HPDE6-E6E7 (cell line): ENCODE data around the gene ADIPOQ.
"Not testable (repeated sequence)": the region's sequence is repeated elsewhere in the genome, so short reads cannot be mapped to it uniquely, and the experiment has no call there.

Experiments
- DNase-seq: peaks from one replicate; pipeline ENCODE4 v3.0.0; 2011; ENCODE audit warnings: missing footprints; ENCODE audit errors: extremely low spot score

The ADIPOQ gene

DNA sequence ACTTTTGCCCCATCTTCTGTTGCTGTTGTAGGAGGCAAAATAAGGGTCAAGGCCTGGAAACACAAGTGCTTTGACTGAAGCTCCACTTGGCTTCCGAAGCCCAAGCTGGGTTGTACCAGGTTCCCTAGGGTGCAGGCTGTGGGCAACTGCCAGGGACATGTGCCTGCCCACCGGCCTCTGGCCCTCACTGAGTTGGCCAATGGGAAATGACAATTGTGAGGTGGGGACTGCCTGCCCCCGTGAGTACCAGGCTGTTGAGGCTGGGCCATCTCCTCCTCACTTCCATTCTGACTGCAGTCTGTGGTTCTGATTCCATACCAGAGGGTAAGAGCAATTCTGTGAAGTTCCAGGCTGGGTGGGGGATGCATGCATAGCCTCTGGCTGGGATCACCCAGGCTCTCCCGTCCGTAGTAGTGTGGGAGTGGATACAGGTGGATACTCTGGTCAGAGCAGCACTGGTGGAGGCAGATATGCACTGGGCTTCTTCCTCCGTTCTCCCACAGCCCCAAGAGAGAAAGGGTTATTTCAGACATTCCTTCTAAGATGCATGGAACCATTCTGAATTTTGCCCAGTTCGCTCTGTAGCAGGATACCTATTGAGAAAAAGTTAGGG, at the start of gene ADIPOQ:
TSS of gene ADIPOQ (plus strand) at position 285 of the 613 bp plus-strand sequence. CDS start 10,349 bp downstream, outside the sequence.
- DNase-seq = no peak

DNA sequence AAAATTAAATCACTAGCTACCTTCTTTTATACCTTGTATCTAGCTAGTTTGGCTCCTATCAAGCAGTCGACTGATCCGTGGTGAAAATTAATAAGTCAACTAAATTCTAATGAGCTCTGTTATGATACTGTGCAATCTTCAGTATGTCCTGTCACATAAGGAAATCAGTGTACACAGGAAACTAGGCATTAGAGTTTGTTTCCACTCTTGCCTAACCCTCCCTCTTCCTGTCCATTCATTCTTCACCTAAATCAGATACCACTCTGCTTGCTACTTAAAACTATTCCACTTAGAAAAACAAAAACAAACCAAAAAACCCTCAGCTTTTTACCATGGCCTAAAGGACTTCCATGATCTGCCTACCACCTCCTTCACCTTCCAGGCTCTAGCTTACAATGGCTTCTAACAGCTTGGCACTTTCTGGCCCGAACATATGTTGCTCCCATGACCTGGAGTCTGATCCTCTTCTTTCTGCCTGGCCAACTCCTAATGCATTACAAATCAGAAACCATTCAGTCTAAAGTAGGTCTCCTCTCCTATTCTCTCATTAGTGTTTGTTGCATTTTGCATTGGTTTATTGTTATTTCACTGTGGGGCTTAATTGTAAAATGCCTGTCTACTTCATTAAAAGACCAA, 44.2 kb upstream of the ADIPOQ start:
- no peak for DNase-seq

DNA sequence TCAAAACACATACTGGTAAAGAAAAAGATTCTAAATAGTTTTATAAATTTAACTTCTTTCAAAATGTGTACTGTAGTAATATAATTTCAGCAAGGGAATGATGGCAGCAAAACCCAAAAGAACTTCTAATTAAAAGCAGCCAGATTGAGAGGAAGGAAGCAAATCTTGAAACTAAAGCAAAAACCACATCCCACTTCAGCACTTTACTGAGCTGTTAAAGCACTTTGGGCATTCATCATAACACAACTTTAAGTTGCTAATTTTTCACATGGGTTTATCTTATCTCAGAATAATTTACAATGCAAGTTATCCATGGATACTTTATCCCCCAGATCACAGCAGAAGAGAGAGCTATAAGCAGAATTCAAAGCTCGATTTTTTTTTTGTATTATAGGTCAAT, 42.2 kb upstream of the ADIPOQ start:
- DNase-seq = no peak

DNA sequence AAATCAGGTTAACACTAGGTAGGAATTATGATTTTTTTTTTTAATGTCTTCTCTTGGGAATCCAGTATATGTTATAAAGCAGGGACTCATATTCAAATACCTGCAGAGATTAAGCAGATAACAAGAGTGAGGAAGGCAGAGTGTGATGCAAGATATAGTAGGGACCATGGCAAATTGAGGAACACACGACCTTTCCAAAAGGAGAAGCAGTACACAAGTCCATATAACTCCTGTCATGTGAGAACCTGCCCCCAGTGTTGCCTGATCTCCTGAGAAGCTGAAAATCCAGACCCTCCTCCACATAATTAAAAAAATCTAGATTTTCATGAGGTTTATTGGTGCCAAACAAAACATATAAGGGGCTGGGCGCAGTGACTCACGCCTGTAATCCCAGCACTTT, 39.8 kb upstream of the ADIPOQ start:
- DNase-seq = no peak

DNA sequence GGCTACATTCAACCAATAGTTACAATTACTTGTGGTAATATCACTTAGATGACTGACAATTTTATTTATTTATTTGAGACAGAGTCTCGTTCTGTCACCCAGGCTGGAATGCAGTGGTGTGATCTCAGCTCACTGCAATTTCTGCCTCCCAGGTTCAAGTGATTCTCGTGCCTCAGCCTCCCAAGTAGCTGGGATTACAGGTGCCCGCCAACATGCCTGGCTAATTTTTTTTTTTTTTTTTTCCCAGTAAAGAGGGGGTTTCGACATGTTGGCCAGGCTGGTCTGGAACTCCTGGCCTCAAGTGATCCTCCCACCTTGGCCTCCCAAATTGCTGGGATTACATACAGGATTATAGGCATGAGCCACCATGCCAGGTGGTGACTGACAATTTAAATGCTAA, 39.1 kb upstream of the ADIPOQ start:
- DNase-seq = not testable (repeated sequence)

DNA sequence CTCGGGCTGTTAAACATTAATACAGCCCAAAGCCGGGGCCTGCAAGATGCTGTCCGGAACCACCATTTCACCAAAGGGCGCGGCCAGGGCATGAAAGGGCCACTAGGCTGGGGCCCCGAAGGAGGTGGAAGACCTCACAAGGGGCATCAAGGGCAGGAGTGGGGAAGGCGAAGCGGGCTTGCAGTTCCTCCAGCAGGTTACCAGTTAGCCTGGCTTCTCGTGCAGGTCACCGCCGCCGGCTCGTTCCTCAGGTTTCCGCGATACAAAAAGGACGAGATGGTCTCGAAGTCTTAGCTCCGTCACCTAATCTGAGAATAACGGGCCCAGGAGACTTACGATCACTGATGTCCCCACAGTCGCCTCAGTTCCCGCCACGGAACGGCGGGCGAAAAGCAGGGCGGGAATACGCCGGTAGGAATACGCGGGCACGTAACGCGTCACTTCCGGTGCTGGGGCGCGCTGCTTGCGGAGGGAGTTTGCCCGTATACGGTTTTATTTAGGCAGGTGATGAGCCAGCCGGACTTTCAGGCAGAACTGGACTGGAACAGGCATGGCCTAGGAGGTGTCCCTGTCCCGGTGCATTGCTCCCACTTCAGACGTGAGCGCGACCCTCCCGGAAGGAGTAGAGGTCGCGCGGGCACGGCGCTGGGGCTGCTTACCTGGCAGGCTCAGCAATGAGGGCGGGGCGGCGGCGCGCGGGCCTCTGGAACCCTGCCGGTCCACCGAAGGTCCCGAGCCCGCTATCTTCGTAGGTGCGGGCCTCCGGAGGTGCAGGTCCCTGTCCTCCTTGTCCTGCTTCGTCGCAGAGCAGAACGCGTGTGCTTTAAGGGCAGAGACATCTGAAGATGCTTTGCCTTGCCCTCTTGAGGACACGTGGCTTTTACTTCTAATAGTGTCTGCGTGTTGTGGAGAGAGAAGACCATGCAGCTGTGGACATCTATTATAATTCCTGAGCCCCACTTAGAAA, 36.1 kb upstream of the ADIPOQ start, which contains the start of gene RFC4:
TSS of gene RFC4 (minus strand) at position 394 of the 967 bp plus-strand sequence. CDS start 1,769 bp downstream, outside the sequence.
- peak; percentile 72 for DNase-seq

DNA sequence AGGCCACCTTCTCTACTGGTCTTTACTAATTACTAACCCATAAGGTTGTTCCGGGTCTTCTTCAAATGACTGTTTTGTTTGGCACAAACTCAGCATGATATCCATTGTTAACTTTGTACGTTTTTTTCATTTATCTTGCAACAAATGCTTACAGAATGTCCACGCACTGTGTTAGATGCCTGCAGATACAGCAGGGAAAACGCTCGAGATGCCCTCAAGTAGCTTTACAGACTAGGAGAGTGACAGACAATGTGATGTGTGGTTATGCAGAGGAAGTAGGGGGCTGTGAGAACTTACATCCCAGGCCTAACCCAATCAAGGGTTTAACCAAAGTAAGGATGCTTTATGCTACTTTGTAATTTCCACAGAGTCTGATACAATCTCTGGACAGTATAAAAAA, 35.3 kb upstream of the ADIPOQ start:
- no peak for DNase-seq

DNA sequence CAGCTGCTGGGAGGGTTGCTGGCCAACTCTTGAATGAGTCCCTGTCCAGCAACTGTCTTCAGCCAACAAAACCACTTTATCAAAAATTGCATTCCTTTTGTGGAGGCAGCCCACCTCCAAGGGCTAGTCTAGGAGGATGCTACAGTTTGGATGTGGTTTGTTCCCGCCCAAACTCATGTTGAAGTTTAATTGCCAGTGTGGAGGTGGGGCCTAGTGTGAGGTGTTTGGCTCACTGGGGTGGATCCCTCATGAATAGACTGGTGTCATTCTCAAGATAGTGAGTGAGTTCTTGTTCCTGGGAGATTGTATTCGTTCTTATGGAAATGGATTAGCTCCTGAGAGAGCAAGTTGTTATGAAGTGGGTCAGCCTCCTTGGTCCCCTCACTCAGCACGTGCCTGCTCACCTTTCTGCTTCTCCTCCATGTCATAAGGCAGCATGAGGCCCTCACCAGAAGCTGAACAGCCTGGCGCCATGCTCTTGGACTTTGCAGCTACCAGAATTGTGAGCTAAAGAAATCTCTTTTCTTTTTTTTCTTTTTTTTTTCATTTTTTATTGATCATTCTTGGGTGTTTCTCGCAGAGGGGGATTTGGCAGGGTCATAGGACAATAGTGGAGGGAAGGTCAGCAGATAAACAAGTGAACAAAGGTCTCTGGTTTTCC, 32.0 kb upstream of the ADIPOQ start:
- DNase-seq = no peak

DNA sequence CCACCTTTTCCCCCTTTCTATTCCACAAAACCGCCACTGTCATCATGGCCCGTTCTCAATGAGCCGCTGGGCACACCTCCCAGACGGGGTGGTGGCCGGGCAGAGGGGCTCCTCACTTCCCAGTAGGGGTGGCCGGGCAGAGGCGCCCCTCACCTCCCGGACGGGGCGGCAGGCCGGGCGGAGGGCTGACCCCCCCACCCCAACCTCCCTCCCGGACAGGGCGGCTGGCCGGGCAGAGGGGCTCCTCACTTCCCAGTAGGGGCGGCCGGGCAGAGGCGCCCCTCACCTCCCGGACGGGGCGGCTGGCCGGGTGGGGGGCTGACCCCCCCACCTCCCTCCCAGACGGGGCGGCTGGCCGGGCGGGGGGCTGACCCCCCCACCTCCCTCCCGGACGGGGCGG, 31.2 kb upstream of the ADIPOQ start:
- not testable (repeated sequence) for DNase-seq

DNA sequence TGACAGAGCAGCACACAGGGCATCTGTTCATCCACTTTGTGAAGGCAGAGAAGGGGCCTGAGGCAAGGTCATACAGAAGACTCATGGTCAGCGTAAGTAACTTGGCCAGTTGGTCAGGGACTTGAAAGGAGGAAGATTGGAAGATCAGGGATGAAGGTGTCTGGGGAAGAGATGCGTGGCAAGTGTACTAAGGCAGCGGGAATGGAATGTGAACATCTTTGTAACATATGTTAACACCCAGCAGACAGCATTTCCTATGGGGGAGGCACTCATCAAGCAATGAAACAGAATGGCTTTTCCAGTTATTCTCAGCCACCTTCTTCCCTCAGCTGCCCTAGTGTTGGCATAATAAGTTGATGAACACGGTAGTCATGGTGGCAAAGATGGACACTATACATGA, 28.4 kb upstream of the ADIPOQ start:
- DNase-seq = no peak

DNA sequence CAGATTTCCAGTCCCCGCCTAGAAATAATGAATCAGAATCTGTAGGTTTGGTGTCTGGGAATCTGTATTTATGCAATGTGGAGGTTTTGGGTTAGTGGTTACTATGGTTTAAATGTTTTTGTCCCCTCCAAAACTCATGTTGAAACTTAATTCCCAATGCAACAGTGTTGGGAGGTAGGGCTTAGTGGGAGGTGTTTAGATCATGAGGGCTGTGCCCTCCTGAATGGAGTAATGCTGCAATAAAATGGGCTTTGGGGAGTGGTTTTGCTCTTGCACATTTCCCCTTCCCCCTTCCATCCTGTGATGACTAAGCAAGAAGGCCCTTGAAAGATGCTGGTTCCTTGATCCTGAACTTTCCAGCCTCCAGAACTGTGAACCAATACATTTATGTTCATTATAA, 27.1 kb upstream of the ADIPOQ start:
- no peak for DNase-seq

DNA sequence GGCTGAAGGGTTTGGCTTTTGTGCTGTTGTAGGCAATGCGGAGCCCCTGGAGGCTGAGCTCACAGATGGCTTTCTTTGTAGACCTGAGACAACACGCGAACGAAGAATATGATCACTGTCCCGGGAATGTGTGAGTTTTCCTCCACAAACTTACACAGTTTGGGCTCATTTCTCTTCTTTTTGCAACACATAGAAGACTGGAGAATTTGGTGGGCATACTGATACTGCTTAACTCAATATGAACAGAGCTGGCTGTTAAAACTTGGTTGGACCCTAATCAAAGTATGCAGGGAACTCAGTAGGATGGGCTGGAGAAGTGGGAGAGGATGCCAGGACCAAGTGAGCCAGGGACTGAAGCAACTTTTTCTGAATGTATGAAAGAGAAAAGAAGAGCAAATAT, 24.0 kb upstream of the ADIPOQ start:
- DNase-seq = no peak

DNA sequence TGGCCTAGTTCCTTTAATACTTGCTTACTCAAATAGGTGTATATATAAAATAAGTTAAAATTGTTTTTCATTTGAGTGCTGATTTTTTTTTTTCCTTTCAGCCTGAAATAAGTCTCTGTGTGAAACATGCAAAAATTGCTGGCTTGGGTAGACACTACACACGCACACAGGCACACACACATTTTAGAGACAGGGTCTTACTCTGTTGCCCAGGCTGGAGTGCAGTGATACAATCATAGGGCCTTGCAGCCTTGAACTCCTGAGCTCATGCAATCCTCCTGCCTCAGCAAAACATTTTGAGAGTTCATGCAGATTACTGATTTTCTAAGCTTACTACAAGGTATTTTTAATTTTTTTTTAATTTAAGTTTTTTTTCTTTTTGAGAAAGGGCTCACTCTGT, 23.6 kb upstream of the ADIPOQ start:
- no peak for DNase-seq

DNA sequence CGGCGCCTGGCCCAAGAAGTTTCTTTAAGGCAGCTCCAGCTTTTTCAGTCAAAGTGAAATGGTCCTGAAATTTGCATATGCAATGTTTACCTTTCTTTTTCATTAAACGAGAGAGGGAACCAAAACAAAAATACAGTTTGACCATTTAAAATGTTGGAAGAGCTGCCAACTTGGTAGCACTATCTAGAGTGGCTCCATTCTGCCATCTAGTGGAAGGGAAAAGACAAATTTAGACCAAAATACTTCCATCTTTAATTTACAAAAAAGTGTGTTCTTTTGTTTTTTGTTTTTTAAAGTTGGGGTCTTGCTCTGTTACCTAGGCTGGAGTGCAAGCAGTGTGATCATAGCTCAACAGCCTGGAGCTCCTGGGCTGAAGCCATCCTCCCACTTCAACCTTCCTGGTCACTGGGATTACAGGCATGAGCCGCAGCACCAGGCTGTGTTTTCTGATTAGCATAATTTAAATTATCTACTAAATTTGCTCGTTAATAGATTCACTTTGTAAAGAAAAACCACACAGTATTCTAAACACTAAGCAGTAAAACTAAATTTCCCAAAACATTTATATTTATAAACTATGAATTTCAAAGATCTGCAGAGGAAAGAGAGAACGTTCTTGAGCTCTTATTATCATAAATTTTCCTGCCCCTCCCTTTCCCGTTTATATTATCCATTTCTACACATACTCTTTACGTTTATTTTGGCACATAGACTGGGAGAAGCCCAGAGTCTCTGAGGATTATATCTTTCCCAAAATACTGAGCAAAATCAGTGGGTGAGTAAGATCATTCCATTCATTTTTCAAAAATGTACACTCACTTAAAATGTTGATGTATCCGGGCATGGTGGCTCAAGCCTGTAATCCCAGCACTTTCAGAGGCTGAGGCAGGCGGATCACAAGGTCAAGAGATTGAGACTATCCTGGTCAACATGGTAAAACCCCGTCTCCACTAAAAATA, 20.8 kb upstream of the ADIPOQ start:
- no peak for DNase-seq

DNA sequence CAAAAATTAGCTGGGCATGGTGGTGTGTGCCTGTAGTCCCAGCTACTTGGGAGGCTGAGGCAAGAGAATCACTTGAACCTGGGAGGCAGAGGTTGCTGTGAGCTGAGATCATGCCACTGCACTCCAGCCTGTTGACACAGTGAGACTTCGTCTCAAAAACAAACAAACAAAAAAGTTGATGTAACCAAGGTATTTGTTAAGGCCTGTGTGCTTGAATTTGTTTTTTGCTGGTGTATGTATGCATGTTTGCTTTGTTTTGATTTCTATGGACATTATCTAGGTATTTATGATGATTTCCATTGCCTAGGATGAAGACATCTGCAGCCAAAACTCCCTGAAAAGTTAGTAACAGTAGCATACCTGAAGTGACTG, 20.1 kb upstream of the ADIPOQ start:
- not testable (repeated sequence) for DNase-seq

DNA sequence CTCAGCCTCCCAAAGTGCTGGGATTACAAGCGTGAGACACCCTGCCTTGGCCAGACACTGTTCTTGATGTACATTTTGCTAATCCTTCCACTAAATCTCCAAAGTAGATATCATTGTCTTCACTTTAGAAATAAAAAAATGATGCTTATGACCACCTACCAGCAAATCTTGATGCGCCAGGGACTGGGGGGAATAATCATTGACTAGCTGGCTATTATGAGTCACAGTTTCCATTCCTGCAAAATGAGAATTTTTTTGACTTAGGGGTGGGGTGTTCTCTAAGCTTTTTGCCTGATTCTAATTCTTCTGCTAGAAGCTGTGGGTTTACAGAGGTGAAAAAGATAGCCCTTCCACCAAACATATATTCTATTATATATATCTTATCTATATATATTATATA, 19.1 kb upstream of the ADIPOQ start:
- no peak for DNase-seq

DNA sequence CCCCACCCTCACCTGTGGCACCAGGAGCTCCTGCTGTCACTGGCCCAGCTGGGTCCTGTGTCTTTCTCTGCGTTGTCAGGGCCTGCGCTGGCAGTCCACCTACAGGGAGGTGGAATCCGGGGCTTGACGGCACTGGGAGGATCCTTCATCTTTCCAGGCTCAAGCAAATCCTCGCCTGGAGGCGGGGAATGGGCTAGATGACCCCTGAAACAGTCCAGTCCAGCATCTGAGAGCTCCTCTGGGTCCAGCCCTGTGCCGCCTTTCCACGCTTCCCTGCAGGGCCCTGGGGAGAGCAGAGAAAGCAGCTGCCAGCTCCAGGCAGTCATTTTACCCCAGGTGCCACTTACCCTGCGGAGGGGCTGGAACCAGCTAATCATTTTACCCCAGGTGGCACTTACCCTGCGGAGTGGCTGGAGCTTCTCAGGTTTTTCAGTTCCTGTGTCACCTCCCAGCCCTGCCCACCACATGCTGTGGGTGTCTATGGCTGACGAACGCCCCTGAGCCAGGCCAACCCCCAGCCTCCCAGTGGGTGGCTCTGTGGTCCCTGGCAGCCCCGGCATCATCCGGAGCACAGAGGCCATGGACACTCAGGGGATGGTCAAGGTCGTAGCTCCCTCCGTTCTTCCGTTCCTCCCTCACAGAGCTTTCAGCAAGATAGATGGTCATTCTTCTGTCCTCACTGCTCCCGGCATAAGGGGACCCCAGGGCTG, 17.9 kb upstream of the ADIPOQ start:
- DNase-seq = no peak

DNA sequence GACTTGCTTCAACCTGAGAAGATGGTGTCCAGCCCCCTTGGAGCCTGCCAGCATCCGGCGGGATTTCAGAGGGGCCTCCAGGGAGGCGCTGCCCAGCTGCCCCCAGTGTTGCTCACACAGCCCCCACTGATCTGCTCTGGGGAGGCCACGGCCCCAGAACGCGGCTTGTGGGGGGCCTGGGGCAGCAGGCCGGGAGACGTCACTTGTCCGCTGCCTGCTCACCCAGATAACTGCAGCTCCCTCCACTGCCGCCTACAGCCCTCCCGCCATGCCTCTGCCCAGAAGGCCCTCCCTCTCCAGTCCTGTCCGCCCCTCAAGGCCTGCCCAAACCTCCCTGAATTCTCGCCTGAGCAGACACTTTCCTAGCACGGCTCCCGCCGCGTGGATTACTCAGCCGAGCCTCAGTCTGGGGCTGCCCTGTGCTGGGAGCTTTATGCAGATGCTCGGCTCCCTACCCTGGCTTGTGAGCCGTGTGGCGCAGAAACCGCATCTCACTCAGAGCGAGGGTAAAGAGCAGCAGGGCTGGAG, 17.2 kb upstream of the ADIPOQ start:
- DNase-seq = no peak

DNA sequence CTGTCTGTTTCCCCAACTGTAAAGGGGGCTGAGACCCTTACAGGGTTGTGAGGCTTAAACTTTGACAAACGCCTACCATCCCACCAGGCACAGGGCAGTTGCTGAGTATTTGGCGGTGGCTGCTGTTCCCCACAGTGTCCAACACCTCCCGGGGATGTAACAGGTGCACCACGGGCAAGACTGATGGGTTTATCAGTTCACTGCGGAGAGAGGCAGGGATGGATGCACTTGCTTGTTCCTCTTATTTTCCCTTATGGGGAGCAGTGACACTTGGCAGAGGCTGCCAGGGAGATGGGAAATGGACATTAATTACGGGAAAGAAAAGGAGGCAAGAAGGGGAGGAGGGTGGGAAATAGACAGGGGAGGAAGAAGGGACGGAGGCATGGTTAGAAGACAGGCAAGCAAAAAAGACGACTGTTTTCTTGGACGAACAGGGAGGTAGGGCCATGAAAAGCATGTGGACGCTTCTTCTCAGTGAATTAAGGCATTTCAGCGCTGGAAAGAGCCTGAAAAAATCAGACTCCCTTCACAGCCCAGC, 16.6 kb upstream of the ADIPOQ start:
- no peak for DNase-seq
